ENCODE results near the gene RELL1. TPM values are rescaled to one million over a fixed set of nuclear protein-coding genes. Genes with fewer than 3 reads are reported as not detected.
A peak's percentile ranks its signal among the peaks of the same experiment; 100 is the strongest.

RELL1 gene
- total and polyA plus RNA-seq, 8 donors = 10.1 to 35.6 (median 11.3) TPM

DNA sequence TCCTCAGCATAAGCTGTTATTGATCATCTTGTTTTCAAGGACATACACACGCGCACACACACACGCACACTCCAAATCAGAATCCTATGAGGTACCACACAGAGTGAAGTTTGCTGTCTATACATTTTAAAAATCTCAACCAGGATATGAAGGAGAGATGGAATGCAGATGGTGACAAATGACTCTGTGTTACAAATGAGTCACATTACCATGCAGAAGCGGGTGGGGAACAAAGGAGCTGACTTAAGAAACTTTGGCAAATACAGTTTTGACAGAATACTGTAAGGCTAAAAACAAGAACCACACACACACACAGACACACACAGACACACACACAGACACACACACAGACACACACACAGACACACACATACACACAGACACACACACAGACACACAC is 81.7 kb downstream of the RELL1 start:
- Histone ChIP-seq H3K27me3 (no peaks in the 10 kb centered on the region), H3K4me1 (peaks cover 0 to 20% of the 10 kb centered on the region in 2 donors), H3K9me3 (no peaks in the 10 kb centered on the region), H3K36me3 (no peaks in the 10 kb centered on the region), H3K27ac (no peak overlapping the region), H3K4me3 (no peak overlapping the region)
- intact Hi-C loops (cut with DNase I) = loop anchor here in 1 of 2 donors (5.0 kb wide), 1 partner anchor 198 kb away; no protein-coding TSS in a partner anchor
- DNase-seq = no peak
- TF ChIP-seq, protein P1, sequence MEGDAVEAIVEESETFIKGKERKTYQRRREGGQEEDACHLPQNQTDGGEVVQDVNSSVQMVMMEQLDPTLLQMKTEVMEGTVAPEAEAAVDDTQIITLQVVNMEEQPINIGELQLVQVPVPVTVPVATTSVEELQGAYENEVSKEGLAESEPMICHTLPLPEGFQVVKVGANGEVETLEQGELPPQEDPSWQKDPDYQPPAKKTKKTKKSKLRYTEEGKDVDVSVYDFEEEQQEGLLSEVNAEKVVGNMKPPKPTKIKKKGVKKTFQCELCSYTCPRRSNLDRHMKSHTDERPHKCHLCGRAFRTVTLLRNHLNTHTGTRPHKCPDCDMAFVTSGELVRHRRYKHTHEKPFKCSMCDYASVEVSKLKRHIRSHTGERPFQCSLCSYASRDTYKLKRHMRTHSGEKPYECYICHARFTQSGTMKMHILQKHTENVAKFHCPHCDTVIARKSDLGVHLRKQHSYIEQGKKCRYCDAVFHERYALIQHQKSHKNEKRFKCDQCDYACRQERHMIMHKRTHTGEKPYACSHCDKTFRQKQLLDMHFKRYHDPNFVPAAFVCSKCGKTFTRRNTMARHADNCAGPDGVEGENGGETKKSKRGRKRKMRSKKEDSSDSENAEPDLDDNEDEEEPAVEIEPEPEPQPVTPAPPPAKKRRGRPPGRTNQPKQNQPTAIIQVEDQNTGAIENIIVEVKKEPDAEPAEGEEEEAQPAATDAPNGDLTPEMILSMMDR (IDR thresholded peaks at IDR 0.05) = no peak
- ATAC-seq = peak; percentile 7

DNA sequence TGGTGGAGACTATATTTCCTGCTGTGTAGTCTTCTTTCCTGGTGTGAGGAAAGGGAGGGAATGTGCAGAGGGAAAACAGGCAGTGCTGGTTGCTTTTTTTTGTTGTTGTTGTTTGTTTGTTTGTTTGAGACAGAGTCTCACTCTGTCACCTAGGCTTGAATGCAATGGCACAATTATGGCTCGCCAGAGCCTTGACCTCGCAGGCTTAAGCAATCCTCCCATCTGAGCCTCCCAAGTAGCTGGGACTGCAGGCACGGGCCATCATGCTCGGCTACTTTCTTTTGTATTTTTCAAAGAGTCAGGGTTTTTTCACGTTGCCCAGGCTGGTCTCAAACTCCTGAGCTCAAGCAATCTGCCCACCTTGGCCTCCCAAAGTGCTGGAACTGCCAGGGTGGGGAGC is 82.5 kb downstream of the RELL1 start:
- TF ChIP-seq, protein P1 (IDR thresholded peaks at IDR 0.05) = no peak
- Histone ChIP-seq H3K4me3 (no peak overlapping the region), H3K27me3 (no peaks in the 10 kb centered on the region), H3K4me1 (peaks cover 0 to 20% of the 10 kb centered on the region in 2 donors), H3K36me3 (no peaks in the 10 kb centered on the region), H3K9me3 (no peaks in the 10 kb centered on the region), H3K27ac (no peak overlapping the region)
- ATAC-seq (no peak), DNase-seq (no peak)
- intact Hi-C loops (cut with DNase I) = loop anchor here in 1 of 2 donors (5.0 kb wide), 1 partner anchor 199 kb away; no protein-coding TSS in a partner anchor

DNA sequence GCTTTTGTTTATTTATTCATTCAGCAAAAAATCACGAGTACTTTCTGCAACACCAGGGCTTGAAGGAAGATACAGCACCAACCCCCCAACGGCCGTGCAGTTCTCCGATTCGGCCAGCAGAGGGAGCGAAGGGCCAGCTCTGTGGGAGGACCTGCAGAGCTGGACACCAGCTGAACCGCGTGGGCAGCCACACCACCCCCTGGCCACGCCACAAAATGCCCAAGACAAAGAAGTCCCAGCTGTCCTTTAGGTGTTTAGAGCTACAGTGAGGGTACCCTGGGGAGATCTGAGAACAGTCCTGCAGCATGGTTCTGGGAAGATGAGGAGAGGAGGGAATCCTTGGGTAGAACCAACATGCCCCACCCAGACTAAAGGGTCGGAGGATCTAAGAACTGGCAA is 83.1 kb downstream of the RELL1 start:
- no peaks in the 10 kb centered on the region for H3K27me3 ChIP-seq
- no peak overlapping the region for H3K27ac ChIP-seq
- intact Hi-C loops (cut with DNase I) = loop anchor here in 1 of 2 donors (5.0 kb wide), 1 partner anchor 199 kb away; no protein-coding TSS in a partner anchor
- DNase-seq (peak; percentile 53 to 95 (median 79)), ATAC-seq (peak; percentile 97)
- no peaks in the 10 kb centered on the region for H3K9me3 ChIP-seq
- peaks cover 0 to 20% of the 10 kb centered on the region in 2 donors for H3K4me1 ChIP-seq
- no peak overlapping the region for H3K4me3 ChIP-seq
- no peaks in the 10 kb centered on the region for H3K36me3 ChIP-seq
- TF ChIP-seq, protein P1 (IDR thresholded peaks at IDR 0.05) = peak; percentile 93 to 94

DNA sequence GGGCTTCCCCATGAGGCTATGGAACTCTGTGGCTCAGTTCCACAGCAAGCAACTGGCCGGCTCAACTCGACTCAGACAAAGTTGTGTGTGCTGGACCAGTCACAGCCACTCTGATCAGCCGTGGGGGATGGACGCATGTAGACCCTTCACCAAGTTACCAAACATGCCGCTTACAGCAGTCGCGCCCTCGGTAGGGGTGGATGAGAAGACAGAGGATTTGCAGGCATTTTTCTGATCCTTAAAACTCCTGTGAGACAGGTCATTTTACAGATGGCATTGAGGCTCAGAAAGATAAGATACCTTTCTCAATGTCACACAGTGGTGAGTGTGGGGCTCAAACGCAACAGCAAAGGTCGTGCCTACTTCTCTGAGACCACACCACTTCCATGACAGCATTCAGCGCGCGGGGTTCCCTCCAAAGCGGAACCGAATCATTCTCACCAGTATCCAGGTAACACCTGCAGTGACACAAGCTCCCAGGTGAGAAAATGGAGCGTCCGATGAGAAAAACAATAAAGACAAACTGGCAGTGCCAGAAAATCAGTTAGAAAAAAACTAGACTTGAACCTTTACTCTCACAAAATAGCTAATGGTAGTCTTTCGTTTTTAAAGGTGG is 83.6 kb downstream of the RELL1 start:
- H3K36me3 ChIP-seq = no peaks in the 10 kb centered on the region
- intact Hi-C loops (cut with DNase I) = loop anchor here in 1 of 2 donors (5.0 kb wide), 1 partner anchor 200 kb away; no protein-coding TSS in a partner anchor
- H3K9me3 ChIP-seq = no peaks in the 10 kb centered on the region
- H3K4me3 ChIP-seq = no peak overlapping the region
- H3K4me1 ChIP-seq = peaks cover 0 to 20% of the 10 kb centered on the region in 2 donors
- DNase-seq = no peak
- no peak for ATAC-seq
- no peaks in the 10 kb centered on the region for H3K27me3 ChIP-seq
- TF ChIP-seq, protein P1 (IDR thresholded peaks at IDR 0.05) = no peak
- H3K27ac ChIP-seq = no peak overlapping the region

DNA sequence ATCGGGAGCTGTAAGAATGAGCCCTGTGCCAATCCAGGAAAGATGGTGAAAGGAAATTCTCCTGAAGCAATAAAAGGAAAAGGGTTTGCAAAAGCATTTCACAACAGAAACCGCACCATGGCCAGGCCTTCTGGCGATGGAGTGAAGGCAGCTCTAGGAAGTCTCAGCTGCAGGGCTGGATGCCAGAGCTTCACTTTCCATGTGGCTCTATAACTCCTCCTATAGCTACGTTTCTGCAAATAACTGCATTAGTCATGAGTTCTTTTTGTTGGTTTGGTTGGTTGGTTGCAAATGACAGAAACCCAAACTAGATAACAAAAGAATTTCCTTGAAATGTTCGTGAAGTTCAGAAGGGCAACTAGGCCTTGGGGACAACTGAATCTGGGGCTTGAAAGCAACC is 84.6 kb downstream of the RELL1 start:
- TF ChIP-seq, protein P1 (IDR thresholded peaks at IDR 0.05) = no peak
- H3K4me1 ChIP-seq = peaks cover 0 to 20% of the 10 kb centered on the region in 2 donors
- DNase-seq = peak in 1 of 4 donors; percentile 41
- H3K27me3 ChIP-seq = no peaks in the 10 kb centered on the region
- ATAC-seq = peak; percentile 18
- no peak overlapping the region for H3K4me3 ChIP-seq
- no peak overlapping the region for H3K27ac ChIP-seq
- no peaks in the 10 kb centered on the region for H3K36me3 ChIP-seq
- no peaks in the 10 kb centered on the region for H3K9me3 ChIP-seq
- intact Hi-C loops (cut with DNase I) = loop anchor here in 1 of 2 donors (5.0 kb wide), 1 partner anchor 201 kb away; no protein-coding TSS in a partner anchor

All from left lung (tissue), 10 donors.